H9 (cell line): Measurements from ENCODE around the gene PCDH20. TPM values are rescaled to one million over a fixed set of nuclear protein-coding genes. Genes with fewer than 3 reads are reported as not detected.

Experiments used
- DNase-seq: peaks from one replicate; pipeline ENCODE4 v3.0.0-alpha.2; 2017
- H2AFZ ChIP-seq: one replicate; pipeline ENCODE4 v1.6.1; 2013; ENCODE audit warnings: mild to moderate bottlenecking, low read length, control low read depth, moderate library complexity
- H2AK5ac ChIP-seq: 2 replicates; pipeline ENCODE4 v1.6.1; 2013; ENCODE audit warnings: low read length, control low read depth, mixed read lengths; ENCODE audit not compliant: insufficient read length
- H2BK120ac ChIP-seq: one replicate; pipeline ENCODE4 v1.6.1; 2013; ENCODE audit warnings: low read depth, mild to moderate bottlenecking, low read length, control low read depth, inconsistent platforms; ENCODE audit not compliant: poor library complexity, severe bottlenecking
- H2BK12ac ChIP-seq: 2 replicates; pipeline ENCODE4 v1.6.1; 2013; ENCODE audit warnings: low read length, control low read depth, mixed read lengths, low read depth; ENCODE audit not compliant: insufficient read length
- H2BK15ac ChIP-seq: 2 replicates; pipeline ENCODE4 v1.6.1; 2013; ENCODE audit warnings: low read depth, low read length, control low read depth
- H2BK20ac ChIP-seq: one replicate; pipeline ENCODE4 v1.6.1; 2013; ENCODE audit warnings: low read depth, mild to moderate bottlenecking, low read length, control low read depth, inconsistent platforms; ENCODE audit not compliant: poor library complexity, severe bottlenecking
- H2BK5ac ChIP-seq: 2 replicates; pipeline ENCODE4 v1.6.1; 2013; ENCODE audit warnings: low read length, control low read depth, mixed read lengths; ENCODE audit not compliant: insufficient read length
- H3K14ac ChIP-seq: 2 replicates; pipeline ENCODE4 v1.6.1; 2013; ENCODE audit warnings: low read length, control low read depth; ENCODE audit not compliant: insufficient read depth
- H3K18ac ChIP-seq: 2 replicates; pipeline ENCODE4 v1.6.1; 2013; ENCODE audit warnings: low read depth, mild to moderate bottlenecking, mixed read lengths, low read length, control low read depth; ENCODE audit not compliant: insufficient read length
- H3K23ac ChIP-seq: 2 replicates; pipeline ENCODE4 v1.6.1; 2013; ENCODE audit warnings: low read length, control low read depth, mixed read lengths, low read depth; ENCODE audit not compliant: insufficient read length
- H3K23me2 ChIP-seq: 2 replicates; pipeline ENCODE4 v1.6.1; 2013; ENCODE audit warnings: low read depth, mild to moderate bottlenecking, mixed read lengths, low read length, control low read depth; ENCODE audit not compliant: insufficient read length, poor library complexity, severe bottlenecking
- H3K27ac ChIP-seq: 2 replicates; pipeline ENCODE4 v1.5.1; 2013; ENCODE audit warnings: low read length, control low read depth, mixed read lengths, low read depth; ENCODE audit not compliant: insufficient read length
- H3K27me3 ChIP-seq: 2 replicates; pipeline ENCODE4 v1.6.1; 2013; ENCODE audit warnings: low read length, control low read depth, inconsistent platforms; ENCODE audit not compliant: insufficient read depth
- H3K4ac ChIP-seq: 2 replicates; pipeline ENCODE4 v1.6.1; 2013; ENCODE audit warnings: low read depth, mild to moderate bottlenecking, control low read depth, inconsistent platforms, low read length, moderate library complexity
- H3K4me1 ChIP-seq: 2 replicates; pipeline ENCODE4 v1.6.1; 2013; ENCODE audit warnings: low read length, control low read depth, inconsistent platforms; ENCODE audit not compliant: insufficient read depth
- H3K4me2 ChIP-seq: 2 replicates; pipeline ENCODE4 v1.6.1; 2013; ENCODE audit warnings: low read length, control low read depth, mixed read lengths; ENCODE audit not compliant: insufficient read length, insufficient read depth
- H3K56ac ChIP-seq: 2 replicates; pipeline ENCODE4 v1.6.1; 2013; ENCODE audit warnings: low read depth, mild to moderate bottlenecking, mixed read lengths, low read length, control low read depth; ENCODE audit not compliant: insufficient read length
- H3K79me1 ChIP-seq: 2 replicates; pipeline ENCODE4 v1.6.1; 2013; ENCODE audit warnings: low read depth, mild to moderate bottlenecking, moderate library complexity, low read length, control low read depth, inconsistent platforms; ENCODE audit not compliant: insufficient read depth, poor library complexity, severe bottlenecking
- H3K79me2 ChIP-seq: 2 replicates; pipeline ENCODE4 v1.6.1; 2013; ENCODE audit warnings: low read length, control low read depth, inconsistent platforms; ENCODE audit not compliant: insufficient read depth
- H3K9ac ChIP-seq: 2 replicates; pipeline ENCODE4 v1.6.1; 2013; ENCODE audit warnings: low read length, control low read depth, mixed read lengths; ENCODE audit not compliant: insufficient read length; ENCODE audit errors: extremely low read depth
- H3K9me3 ChIP-seq: one replicate; pipeline ENCODE4 v1.6.1; 2013; ENCODE audit warnings: low read depth, low read length, inconsistent platforms; ENCODE audit not compliant: control insufficient read depth
- H3T11ph ChIP-seq: one replicate; pipeline ENCODE4 v1.6.1; 2013; ENCODE audit warnings: mild to moderate bottlenecking, low read length, control low read depth, inconsistent platforms
- H4K20me1 ChIP-seq: one replicate; pipeline ENCODE4 v1.6.1; 2013; ENCODE audit not compliant: control insufficient read depth, insufficient read length, insufficient read depth
- H4K5ac ChIP-seq: 2 replicates; pipeline ENCODE4 v1.6.1; 2013; ENCODE audit warnings: low read depth, mild to moderate bottlenecking, mixed read lengths, low read length, control low read depth; ENCODE audit not compliant: insufficient read length
- H4K8ac ChIP-seq: replicated peaks from 2 replicates; pipeline ENCODE4 v1.6.1; 2013; ENCODE audit warnings: low read length, control low read depth, mixed read lengths, low read depth; ENCODE audit not compliant: insufficient read length
- H4K91ac ChIP-seq: 2 replicates; pipeline ENCODE4 v1.6.1; 2013; ENCODE audit warnings: low read depth, mild to moderate bottlenecking, moderate library complexity, mixed read lengths, low read length, control low read depth; ENCODE audit not compliant: insufficient read length
- H3K27ac Mint-ChIP-seq, 3 experiments: 2 replicates in 2 of 3; 3 replicates in 1 of 3; pipeline ENCODE4 v1.8.0; 2020 to 2021; ENCODE audit warnings: mixed read lengths in 3 of 3, mild to moderate bottlenecking in 1 of 3, moderate library complexity in 1 of 3
- H3K27me3 Mint-ChIP-seq: 2 replicates; pipeline ENCODE4 v1.8.0; 2021; ENCODE audit warnings: low read depth, mild to moderate bottlenecking, moderate library complexity, mixed read lengths
- H3K36me3 Mint-ChIP-seq, 3 experiments: 2 replicates in 2 of 3; 3 replicates in 1 of 3; pipeline ENCODE4 v1.8.0; 2020 to 2021; ENCODE audit warnings: low read depth in 3 of 3, mixed read lengths in 3 of 3; ENCODE audit not compliant: insufficient read depth in 1 of 3
- H3K4me1 Mint-ChIP-seq, 2 experiments: 2 replicates each; pipeline ENCODE4 v1.8.0; 2020; ENCODE audit warnings: mixed read lengths in 2 of 2
- H3K4me3 Mint-ChIP-seq, 2 experiments: 2 replicates in 1 of 2; 3 replicates in 1 of 2; pipeline ENCODE4 v1.8.0; 2020 to 2021; ENCODE audit warnings: mild to moderate bottlenecking in 2 of 2, mixed read lengths in 2 of 2, moderate library complexity in 1 of 2
- H3K9me3 Mint-ChIP-seq, 2 experiments: 2 replicates in 1 of 2; 3 replicates in 1 of 2; pipeline ENCODE4 v1.8.0; 2020; ENCODE audit warnings: mild to moderate bottlenecking in 2 of 2, mixed read lengths in 2 of 2, moderate library complexity in 1 of 2
- CTCF ChIP-seq: fragments of 200-600 bp; sonication (generic); conservative IDR thresholded peaks from 3 replicates; pipeline ENCODE4 v1.8.0; 2021; ENCODE audit warnings: antibody characterized with exemption, mild to moderate bottlenecking
- WGBS: extraction: QIAGEN DNeasy Blood & Tissue Kit; methylation state at CpG from one replicate; pipeline ENCODE4 v1.1.7; 2013; ENCODE audit warnings: missing lambda C conversion rate, low lambda C conversion rate, mixed read lengths; ENCODE audit not compliant: insufficient read length; ENCODE audit errors: extremely low coverage; 5-methylcytosine and 5-hydroxymethylcytosine counted together
- total RNA-seq: library from RNA; stranded (reverse); gene quantifications from 2 replicates; pipeline ENCODE4 v1.2.1, GENCODE V29; 2021

The PCDH20 gene
- total RNA-seq, 1 experiment from 2014 or later = 0.33 TPM

GRCh38 chr13:61410266-61410665 is 5.4 kb downstream of the PCDH20 start:
- Mint-ChIP-seq H3K9me3 (no peaks in the 10 kb centered on the region), H3K36me3 (no peaks in the 10 kb centered on the region), H3K4me1 (peaks cover 9 to 13% of the 10 kb centered on the region in 2 experiments), H3K4me3 (no peak overlapping the region), H3K27me3 (peaks cover 39% of the 10 kb centered on the region), H3K27ac (no peak overlapping the region)
- no peak overlapping the region for H2BK12ac ChIP-seq
- H3K9ac ChIP-seq = no peak overlapping the region
- H3K4me1 ChIP-seq = no peaks in the 10 kb centered on the region
- no peak overlapping the region for H3K23ac ChIP-seq
- H3K79me1 ChIP-seq = no peaks in the 10 kb centered on the region
- H3K14ac ChIP-seq = no peak overlapping the region
- no peak overlapping the region for H2BK5ac ChIP-seq
- H4K91ac ChIP-seq = no peak overlapping the region
- no CpG with 5 or more reads among the region's 2 CpGs for WGBS
- peaks cover 17% of the 10 kb centered on the region for H3K23me2 ChIP-seq
- no peak overlapping the region for H3T11ph ChIP-seq
- H3K27ac ChIP-seq = no peak overlapping the region
- no peaks in the 10 kb centered on the region for H3K79me2 ChIP-seq
- H3K18ac ChIP-seq = no peak overlapping the region
- H2BK20ac ChIP-seq = no peak overlapping the region
- H3K9me3 ChIP-seq = no peaks in the 10 kb centered on the region
- H2AK5ac ChIP-seq = no peak overlapping the region
- peaks cover 12% of the 10 kb centered on the region for H3K27me3 ChIP-seq
- no peak overlapping the region for H2AFZ ChIP-seq
- no peak for DNase-seq
- no peak overlapping the region for H2BK15ac ChIP-seq
- H4K5ac ChIP-seq = no peak overlapping the region
- H4K8ac ChIP-seq = no peak overlapping the region
- H3K4ac ChIP-seq = no peak overlapping the region
- TF ChIP-seq CTCF = no peak
- H3K4me2 ChIP-seq = no peak overlapping the region
- H4K20me1 ChIP-seq = no peaks in the 10 kb centered on the region
- no peak overlapping the region for H2BK120ac ChIP-seq
- H3K56ac ChIP-seq = no peak overlapping the region
